Measurements from ENCODE around the gene CX3CL1.

CX3CL1 gene

DNA sequence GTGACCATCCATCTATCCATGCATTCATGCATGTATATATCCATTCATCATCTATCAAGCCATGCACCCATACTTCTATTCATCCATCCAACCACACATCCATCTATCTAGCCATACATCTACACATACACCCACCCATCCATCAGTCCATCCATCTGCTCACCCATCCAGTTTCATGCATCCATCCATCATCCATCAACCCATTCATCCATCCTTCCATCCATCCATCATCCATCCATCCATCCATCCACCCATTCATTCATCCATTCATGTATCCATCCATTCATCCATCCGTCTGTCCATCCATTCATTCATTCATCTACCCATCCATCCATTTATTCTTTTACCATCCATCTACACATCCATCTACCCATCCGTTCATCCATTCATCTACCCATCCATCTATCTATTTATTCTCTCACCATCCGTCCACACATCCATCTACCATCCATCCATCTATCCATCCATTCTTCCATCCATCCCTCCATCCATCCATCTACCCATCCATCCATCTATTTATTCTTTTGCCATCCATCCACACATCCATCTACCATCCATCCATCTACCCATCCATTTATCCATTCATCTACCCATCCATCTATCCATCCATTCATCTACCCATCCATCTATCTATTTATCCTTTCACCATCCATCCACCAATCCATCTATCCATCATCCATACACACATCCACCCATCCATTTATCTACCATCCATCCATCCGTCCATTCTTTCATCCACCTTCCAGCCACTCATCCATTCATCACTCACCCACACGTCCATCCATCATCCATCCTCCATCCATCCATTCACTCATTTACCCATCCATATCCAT lies 35.4 kb downstream of the CX3CL1 start:
- no peak for DNase-seq

DNA sequence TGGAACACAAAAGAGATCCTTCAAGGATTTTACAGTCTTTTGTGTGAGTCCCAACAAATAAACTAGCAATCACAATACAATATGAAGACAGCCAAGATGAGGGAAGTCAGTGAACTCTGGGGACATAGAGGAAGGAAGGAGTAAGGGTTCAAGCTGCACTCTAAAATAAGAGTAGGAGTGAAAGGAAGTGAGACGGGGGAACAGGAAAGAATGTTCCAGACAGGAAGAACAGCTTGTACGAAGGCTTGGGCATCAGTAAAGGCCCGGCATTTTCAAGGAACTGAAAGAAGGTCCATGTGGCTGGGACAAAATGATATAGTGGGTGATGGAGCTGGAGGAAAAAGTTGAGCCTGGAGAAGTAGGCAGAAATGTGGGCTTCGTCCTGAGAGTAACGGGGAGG lies 36.8 kb downstream of the CX3CL1 start:
- DNase-seq: no peak

DNA sequence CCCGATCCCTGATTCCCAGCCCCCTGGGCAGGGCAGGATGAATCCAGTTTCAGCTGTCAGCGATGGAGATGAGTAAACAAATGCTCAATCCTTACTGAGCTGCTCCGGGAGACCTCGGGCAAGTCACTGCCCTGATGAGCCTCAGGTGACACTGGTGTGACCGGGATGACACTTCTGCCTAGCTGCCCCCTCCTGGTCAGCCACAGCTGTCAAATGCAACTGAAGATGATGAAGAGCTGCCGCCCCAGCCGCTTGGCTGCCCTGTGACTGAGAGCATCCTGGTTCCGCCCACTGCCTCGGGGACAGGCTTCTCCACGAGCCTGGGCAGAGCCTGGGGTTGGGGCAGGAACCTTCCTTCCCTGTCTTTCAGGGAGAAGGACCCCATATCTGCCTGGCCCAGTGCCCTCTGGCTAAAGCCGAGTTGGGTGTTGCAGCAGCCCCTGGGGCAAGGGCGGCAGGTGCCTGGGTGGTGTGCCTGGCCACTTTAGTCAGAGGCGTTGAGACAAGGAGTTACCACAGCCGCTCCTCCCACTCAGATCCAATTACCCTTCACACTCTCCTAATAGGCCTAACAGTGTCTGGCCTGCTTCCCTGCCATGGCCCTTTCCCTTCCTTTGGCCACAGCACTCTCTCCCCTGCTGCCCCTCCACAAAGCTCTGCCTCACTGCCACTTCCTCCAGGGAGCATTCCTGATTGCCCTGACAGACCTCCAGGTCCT lies 37.7 kb downstream of the CX3CL1 start:
- DNase-seq: no peak

DNA sequence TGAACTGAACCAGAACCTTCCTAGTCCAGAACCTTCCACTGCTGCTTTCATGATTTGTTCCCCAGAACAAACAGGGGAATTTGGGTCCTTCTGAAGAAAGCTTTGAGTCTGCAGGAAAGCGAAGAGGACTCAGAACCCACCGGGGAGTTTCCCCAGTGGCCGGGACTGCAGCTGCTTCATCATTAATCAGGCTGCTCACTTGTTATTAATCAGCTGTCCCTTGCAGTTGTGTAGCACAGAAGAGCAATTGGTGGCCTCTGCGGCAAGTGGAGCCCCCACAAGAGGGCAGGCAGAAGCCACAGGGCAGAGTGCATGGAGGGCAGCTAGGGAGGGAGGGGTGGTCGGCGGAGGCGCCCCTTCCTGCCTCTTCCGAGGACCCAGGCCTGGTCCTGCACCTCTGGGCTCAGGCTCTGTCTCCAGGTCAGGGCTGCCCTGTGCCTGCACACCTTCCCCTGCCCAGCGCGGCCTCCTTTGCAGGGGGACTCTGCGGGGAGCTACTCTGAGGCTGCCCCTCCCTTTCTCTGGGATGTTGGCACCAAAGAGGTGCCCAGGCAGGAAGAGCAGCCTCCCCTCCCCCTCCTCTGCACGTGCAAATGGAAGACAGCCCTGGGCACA lies 39.2 kb downstream of the CX3CL1 start:
- DNase-seq: no peak

DNA sequence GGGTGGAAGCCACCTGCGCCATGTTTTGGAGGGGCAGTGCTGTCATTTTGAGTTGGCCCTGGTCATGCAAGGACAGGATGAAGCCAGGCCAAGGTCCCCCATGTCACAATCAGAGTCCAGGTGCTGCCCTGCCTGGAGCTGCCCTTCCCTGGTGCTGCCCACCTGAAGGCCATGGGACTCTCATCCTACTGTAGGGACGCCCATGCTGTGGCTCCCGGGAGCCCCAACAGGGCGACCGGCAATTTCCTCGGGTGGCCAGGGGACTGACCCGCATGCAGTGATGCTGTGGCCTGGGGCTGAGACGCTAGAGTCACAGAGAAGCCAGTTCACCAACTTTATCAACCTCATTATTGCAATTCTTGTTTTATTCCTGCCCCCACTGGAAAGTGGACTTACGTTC lies 40.3 kb downstream of the CX3CL1 start:
- no peak for DNase-seq

DNA sequence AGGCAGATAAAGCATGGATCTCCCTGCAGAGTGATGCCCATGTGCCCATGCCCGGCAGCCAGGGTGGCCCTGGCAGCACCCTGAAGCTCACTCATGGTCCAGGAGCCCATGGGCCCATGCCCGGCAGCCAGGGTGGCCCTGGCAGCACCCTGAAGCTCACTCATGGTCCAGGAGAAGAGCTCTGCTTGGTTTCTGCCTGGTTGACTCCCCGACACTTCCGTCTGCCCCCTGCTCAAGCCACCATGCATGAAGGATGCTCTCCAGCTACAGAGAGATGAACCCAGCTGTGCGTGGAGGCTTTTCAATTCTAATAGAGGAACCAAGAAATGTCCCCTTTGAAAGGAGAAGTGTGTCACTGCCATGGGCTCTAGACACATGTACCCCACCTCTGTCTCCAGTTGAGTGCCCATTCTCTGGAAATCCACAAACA lies 41.0 kb downstream of the CX3CL1 start:
- DNase-seq: no peak

DNA sequence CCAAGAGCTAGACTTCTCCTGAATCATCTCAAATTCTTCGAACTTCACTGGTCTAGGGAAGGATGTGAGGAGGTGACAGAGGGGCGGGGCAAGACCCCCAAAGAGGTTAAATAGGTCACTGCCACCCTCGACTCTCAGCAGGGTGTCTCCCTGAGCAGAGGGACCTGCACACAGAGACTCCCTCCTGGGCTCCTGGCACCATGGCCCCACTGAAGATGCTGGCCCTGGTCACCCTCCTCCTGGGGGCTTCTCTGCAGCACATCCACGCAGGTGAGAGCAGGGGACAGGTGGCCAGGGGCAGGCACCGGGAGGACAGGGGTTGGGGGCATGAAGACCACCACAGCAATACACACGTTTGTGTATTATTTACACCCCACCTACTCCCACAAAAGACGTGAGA lies 41.4 kb downstream of the CX3CL1 start:
- DNase-seq: no peak

DNA sequence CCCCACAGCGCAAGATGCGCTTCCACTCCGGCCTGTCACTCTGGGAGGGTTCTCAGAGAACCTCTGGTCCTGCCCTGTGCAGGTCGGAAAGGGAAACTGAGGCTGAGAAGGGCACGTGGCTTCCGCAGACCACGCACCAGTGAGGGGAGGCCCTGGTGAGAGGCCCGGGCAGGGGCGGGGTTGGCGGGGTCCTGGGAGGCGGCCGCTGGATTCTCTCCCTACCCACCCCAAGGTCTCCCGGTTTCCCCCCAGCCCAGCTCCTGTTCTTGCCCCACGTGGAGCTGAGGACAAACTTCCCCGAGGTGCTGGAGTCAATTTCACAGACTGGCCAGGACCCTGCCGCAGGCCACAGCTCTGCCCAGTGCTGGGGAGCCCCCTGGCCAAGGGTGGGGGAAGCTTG lies 43.8 kb downstream of the CX3CL1 start:
- no peak for DNase-seq

DNA sequence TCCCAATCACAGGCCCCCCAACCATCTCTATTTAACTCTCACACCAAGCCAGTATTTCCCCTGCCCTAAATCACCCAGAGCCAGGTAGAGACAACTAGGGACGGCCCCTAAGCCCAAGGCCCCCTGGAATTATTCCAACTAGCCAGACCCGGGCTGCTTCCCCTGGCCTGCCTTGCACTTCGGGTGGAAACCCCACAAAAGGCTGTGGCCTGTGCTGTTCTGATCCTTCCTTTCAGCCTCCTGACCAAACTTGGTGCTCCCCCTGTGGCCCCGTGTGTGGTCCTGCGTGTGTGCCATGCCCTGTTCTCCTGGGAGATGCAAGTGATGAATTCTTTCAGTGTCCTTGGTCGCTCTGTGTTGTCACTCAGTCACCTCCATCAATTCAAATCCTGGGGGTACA lies 47.2 kb downstream of the CX3CL1 start:
- DNase-seq: no peak

DNA sequence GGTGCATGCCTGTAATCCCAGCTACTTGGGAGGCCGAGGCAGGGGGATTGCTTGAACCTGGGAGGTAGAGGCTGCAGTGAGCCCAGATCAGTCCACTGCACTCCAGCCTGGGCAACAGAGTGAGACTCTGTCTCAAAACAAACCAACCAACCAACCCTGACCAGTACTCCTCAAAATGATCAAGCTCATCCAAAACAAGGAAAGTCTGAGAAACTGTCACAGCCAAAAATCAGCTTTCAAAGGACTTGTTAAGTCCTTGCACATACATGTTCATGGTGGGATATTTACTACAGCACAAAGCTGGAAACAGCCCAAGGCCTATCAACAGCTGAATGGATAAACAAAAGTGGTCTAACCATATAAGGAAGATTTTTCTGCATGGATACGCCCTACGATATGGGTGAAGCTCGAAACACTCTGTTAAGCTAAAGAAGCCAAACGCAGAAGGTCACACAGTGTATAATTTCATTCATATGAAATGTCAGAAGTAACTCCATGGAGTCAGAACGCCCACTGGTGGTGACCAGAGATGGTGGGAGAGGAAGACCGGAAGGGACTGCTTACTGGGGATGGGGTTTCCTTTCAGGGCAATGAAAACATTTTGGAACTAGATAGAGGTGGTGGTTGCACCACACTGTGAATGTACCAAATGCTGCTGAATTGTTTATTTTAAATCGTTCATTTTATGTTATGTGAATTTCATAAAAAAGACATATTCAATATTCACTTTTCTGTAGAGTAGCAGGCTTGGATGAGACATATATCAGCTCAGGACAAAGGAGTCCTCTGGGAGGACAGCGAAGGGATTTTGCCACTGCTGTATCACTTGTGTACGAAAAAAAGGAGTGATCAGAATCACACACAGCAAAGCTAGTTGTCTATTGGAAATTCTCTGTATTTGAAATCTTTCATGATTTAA lies 50.0 kb downstream of the CX3CL1 start:
- DNase-seq: peak; percentile 69

DNA sequence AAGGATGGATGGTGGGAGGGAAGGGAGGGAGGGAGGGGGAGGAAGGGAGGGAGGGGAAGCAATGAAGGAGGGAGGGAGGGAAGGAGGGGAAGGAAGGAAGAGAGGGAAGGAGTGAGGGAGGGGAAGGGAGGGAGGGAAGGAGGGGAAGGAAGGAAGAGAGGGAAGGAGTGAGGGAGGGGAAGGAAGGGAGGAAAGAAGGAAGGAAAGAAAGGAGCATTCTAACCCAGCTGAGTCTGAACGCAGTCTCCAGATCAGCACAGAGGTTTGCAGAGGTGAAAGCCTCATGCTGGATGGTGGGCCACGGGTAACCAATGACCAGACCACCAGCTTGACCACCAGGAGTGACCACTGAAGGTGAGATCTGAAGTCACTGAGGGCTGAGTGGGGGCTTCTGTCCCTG lies 50.9 kb downstream of the CX3CL1 start:
- no peak for DNase-seq

DNA sequence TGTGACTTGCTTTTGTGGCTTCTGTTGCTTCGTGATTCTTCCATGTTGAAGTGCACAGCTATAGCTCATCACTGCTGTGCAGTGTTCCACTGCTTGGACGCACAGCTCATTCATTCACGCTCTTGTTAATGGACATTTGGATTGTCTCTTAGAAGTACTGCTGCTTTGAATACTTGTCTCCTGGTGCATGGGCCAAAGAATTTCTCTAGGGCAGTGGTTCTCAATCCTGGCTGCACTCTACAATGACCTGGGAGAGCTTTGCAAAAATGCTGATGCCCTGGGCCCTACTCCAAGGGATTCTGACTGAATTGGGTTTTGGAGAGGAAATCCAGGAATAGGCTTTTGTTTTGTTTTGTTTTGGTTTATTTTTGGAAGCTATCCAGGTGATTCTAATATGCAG lies 52.3 kb downstream of the CX3CL1 start:
- DNase-seq: no peak

DNA sequence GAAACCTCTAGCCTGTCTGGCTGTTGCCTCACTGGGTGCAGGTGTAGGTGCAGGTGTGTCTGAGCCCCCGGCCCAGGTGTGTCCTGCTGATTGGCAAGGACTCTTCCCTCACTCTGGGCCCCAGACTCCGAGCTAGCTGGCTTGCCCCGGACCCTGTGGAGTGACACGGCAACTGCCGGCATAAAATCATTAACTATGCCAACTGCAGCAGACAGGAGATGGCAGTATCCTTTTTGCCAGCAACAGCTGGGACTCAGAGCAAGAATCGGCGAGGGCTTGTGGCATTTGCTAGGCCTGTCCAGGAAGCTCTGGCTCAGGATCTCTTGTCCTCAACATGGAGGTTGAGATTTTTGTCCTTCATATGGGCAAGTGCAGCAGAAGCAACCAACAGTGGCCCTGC lies 54.1 kb downstream of the CX3CL1 start:
- DNase-seq: no peak

DNA sequence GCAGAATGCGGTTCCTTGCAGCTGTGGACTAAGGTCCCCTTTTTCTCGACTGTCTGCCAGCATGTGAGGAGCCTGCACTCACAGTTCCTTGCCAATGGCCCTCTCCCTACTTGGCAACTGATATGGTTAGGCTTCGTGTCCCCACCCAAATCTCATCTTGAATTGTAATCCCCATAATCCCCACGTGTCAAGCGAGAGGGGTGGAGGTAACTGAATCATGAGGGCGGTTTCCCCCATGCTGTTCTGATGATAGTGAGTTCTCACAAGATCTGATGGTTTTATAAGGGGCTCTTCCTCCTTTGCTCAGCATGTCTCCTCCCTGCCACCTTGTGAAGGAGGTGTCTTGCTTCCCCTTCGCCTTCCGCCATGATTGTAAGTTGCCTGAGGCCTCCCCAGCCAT lies 55.0 kb downstream of the CX3CL1 start:
- no peak for DNase-seq

DNA sequence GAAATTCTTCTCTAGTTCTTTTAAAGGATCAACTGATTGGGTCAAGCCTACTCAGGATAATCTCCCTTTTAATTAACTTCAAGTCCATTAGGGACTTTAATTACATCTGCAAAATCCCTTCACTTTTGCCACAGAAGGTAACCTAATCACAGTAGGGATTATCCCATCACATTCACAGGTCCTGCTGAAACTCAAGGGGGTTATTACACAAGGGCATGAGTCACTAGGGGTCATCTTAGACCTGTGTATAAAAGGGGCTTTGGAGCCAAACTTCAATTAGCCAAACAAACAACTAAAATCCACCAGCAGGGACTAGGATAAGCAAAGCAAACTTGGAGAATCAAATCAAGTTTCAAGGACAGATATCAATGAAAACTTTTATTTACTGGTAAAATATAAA lies 55.5 kb downstream of the CX3CL1 start:
- no peak for DNase-seq

DNA sequence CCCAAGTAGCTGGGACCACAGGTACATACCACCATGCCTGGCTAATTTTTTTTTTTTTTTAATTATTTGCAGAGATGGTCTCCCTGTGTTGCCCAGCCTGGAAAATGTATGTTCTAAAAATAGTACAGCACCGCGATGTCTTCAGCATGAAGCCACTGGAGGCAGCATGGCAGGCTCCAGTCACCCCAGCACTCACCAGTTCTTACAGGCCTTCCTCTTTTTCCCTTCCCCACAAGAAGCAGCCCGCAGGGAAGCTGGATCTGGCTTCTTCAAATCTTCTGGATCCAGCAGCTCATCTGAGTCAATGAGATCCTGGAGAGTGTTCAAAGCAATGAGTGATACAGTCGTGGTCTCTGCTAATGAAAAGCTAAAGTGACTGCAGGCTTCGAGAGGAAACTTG lies 58.7 kb downstream of the CX3CL1 start:
- DNase-seq: no peak

DNA sequence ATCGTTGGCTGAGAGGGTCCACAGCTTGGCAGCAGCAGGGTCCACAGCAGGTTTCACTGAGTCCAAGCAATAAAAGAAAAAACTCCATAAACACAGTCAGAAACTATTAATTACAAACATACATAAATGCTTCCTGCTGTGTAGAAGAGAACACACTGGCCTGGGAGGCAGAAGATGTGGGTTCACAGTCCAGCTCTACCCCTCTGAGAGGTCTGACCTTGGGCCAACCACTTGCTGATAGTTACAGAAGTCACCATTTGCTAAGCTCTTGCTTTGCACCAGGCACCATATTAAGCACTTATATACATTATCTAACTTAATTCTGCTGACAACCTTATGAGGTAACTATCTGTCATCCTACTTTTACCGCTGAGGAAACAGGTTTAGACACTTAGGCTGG lies 60.2 kb downstream of the CX3CL1 start:
- no peak for DNase-seq

DNA sequence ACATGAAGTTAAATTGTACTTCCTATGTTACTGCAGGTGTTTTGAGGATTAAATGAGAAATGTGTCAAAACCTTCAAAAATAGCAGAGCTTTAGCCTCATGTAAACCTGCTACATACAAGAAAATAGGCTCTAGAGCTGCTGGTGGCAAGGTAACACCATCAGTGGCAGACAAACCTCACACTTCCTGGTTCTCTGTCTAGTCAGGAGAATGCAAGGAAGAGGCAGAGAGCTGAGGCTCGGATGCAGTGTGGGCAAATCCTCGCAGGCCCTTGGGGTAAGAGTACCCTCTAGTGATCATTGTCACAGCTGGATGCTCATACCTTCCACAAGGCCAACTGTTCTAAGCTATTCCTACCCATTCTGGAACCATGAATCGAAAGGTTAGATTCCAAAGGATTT lies 60.7 kb downstream of the CX3CL1 start:
- no peak for DNase-seq

DNA sequence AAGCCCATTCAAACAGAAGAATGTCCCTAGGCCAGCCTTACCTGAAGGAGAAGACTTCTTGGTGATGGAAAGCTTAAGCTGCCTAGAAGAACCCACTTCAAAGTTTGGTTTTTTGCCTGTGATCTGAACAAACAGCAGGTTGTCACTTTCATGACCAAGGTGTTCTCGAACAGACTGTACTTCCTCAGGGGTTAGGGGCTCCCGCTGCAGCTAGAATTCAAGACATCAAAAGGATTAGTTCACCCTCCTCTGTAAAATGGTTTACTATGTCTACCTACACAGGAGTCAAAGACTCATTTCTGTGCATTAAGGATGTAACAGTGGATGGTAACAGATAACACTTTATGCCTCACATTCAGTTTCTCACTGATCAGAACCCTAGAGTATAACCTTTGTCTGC lies 61.7 kb downstream of the CX3CL1 start:
- no peak for DNase-seq

Data from fibroblast of skin of right quadriceps (primary cell).